ENCODE measurements around the gene SEZ6L2.
"Not testable (repeated sequence)": the region's sequence is repeated elsewhere in the genome, so short reads cannot be mapped to it uniquely, and the experiment has no call there.

The SEZ6L2 gene

DNA sequence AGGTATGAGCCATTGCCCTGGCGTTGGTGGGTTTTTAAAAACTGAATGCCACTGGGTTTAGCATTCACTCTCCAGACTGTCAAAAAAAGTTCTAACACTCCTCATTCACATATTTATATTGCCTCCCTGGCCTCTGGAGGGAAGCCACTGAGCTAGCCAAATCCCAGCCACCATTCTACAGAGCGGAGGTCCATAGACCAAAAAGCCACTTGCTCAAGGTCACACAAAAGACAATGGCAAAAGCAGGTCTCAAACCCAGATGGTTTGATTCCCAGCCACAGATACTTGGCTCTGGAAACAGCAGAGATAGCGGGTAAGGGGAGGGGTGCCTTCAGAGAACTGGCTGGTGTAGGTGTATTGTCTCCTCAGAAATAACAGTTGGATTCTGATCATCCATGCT lies 18.3 kb downstream of the SEZ6L2 start:
- DNase-seq: no peak

DNA sequence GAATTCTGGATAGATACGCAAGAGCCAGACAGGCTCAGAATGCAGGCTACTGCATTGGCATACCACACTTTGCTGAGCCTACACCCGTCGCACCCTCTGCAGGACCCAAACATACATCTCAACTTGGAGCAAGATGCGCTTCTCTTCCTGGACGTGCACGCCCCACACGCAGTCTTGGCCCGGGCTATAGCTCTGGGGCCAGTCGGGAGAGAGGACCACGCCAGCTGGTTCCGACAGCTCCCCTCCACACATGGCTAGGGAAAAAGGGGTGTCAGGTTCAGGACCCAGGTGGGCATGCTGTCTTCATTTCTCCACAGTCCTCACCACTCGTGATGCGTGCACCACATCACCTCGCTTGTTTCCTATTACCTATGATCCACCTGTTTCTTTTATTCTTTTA lies 21.2 kb downstream of the SEZ6L2 start:
- no peak for DNase-seq

DNA sequence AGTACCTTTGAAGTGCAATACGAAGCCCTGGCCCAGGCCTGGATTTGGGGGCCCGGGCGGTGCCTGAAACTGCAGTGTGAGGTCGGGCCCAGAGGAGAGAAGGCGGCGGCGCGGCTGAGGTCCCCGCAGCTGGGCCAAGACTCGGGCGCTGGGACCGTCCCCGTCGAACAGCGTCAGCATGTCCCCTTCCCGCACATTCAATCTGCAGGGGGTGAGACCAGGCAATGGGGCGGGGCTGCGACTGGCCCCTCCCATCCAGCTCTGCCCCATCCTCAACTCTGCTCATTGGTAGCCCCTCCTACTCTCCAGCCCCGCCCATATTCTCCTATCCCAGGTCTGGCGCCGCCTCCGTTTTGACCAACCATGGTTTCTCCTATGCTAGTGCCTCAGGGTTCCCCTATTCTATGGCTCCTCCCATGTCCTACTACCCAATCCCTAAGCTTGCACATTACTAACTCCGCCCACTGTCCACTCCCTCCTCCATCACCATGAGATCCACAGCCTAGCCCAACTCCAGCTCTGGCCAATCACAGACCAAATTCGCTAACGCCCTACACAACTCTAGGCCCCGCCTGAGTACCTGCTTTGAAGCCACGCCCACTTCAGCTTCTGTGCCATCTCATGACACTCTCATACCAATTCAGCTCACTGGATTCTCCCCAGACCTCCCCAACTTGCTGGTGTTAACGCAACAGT lies 21.9 kb downstream of the SEZ6L2 start:
- DNase-seq: no peak

GRCh38 chr16:29876594-29877249 lies 22.6 kb downstream of the SEZ6L2 start:
- no peak for DNase-seq

GRCh38 chr16:29876217-29876593 lies 23.1 kb downstream of the SEZ6L2 start:
- DNase-seq: no peak

DNA sequence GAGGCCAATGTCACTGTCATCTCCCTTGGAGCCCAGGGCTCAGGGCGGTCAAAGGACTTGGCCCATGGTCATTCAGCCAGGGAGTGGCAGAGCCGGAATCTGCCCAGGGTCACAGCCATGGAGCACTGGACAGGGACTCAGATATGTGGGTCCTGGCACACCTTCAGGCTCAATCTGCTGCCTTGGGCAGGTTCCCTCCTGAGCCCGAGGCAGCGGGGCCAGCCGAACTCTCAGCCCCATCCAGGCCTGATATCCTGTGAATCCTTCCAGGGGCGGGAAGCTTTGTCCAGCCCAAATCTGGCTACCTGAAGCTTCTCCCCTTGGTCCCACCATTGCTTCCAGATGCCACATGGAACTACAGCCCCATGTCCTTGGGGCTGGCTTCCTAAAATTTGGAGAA lies 24.1 kb downstream of the SEZ6L2 start:
- no peak for DNase-seq

DNA sequence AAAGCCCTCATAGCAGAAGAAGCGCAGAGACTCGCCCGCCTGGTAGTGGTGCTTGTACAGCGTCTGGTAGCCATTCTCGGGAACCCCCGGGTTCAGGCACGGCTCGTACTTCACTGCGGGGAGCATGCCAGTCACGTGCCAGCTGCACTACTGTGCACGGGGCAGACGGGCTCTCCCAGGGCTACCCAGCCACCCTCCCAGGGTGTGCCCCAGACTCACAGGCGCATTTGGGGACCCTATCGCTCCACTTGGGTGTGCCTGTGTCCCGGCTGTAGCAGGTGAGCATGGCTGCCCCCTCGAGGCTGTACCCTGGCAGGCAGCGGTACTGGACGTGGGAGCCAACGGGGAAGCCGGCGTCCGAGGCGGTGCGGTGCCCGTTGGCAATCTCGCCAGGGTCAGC lies 26.0 kb downstream of the SEZ6L2 start:
- no peak for DNase-seq

DNA sequence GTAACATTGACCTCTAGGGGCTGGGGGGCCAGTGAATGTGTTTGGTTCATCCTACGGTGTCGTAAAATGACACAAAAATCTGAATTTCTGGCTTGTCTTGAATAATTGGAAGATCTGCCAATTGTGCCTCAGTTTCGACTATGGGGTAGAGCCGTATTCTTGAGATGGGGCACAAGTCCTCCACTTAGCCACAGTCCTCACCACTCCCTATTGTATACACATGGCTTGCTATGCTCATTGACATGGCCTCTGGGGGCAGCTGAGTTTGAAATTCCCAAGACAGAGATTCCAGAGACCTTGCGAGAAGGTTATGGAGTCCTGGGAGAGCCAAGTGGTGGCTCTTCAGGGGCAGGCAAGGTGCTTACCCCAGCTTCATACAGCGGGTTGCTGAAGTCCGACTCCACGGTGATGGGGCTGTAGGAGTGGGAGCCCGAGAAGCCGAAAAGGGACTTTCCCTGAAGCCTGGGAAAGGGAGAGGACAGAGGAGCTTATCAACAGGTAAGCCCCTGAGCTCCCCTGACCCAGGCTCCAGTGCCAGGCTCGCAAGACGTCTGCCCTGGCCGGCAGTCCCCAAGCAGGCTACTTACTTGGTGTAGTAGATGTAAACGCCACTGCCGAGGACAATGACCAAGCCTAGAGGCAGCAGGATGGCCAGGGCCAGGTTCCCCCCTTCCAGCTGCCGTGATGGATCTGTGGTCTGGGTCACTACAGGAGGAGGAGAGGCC lies 27.4 kb downstream of the SEZ6L2 start:
- DNase-seq: no peak

DNA sequence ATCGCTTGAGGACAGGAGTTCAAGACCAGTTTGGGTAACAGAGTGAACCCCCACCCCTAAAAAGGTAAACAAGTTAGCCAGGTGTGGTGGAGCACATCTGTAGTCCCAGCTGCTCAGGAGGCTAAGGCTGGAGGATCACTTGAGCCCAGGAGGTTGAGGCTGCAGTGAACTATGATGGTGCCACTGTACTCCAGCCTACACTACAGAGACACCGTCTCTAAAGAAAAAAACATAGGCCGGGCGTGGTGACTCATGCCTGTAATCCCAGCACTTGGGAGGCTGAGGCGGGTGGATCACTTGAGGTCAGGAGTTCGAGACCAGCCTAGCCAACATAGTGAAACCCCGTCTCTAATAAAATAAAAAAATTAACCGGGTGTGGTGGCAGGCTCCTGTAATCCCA lies 30.3 kb downstream of the SEZ6L2 start:
- not testable (repeated sequence) for DNase-seq

GRCh38 chr16:29868396-29869009 lies 30.8 kb downstream of the SEZ6L2 start:
- DNase-seq: no peak

- no peak for DNase-seq
These were observed 35.1 kb downstream of the SEZ6L2 start for GRCh38 chr16:29864205-29864604.

DNA sequence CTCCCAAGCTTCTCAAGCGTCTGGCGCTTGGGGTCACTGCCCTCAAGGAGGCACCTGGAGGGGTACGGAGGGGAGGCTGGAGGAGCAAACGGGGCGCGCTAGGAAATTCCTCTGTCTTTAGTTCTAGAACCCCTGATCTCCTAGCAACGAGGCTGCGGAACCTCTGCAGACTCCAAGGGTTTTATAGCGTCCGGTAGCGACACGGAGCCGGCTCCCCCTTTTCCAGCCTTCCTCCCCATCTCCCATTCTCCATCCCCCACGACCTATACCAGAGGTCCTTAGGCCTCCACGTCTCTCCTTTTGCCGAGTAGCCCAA lies 35.7 kb downstream of the SEZ6L2 start:
- no peak for DNase-seq

DNA sequence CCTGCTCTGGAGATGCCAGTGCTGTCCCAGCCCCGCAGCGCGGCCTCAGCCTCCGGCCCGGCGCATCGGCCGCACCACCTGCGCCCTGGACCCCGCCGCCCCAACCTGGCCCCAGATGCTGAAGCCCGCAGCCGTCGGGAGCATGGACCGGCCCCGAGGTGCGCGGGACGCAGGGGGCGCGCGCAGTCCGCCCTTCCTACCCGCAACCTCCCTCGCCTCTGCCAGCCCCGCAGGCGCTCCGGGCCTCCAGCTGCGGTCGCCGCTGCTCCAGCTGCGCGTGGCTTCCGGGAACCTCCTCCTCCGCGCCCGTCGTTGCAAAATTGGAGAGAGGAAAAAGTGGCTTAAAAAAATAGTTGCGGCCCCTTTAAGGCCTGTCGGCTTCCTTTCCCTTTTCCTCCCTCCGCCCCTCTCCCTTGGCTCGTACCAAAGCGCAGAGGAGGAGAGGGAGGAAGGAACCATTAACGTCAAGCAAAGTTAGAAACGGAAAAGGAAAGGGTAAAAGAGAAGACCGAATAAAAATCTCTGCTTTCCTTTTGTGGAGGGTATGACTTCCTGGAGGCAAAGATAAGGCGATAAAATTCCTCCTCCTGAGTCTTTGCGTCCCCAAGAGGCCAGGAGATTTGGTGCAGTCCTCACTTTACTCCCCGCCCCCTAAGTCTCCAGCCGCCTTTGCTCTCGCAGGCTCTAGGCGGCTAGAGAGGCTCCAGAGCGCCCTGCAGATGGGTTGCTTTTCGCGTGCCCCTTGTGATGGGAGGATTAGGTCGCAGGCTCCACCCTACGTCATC lies 36.3 kb downstream of the SEZ6L2 start, which contains the start of gene CDIPT:
Gene CDIPT, minus strand, starts transcription at position 343 of the 785 bp plus-strand sequence. CDS start 369 bp downstream, outside the sequence.
- peak; percentile 82 to 89 for DNase-seq

DNA sequence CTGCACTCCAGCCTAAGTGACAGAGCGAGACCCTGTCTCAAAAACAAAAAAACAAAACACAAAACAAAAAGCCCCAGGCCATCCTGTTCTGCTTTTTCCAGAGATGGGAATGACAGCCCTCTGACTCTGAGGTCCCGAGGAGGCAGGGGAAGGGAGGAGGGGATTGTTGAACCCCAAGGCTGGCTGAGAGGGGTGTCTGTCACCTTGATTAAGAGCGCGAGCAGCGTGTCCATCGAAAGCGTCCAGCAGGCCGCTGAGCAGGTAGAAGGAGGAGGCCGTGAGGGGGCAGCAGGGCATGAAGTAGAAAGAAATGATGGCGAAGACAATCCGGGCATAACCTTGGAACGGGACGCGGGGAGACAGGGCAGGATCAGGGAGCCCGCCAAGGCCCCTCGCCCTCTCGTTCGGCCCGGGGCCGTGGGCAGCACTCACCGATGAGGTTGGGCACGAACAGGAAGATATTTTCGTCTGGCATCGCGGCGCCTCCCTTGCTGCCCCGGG lies 36.9 kb downstream of the SEZ6L2 start:
- DNase-seq: no peak

GRCh38 chr16:29860218-29860617 lies 39.1 kb downstream of the SEZ6L2 start:
- no peak for DNase-seq

DNA sequence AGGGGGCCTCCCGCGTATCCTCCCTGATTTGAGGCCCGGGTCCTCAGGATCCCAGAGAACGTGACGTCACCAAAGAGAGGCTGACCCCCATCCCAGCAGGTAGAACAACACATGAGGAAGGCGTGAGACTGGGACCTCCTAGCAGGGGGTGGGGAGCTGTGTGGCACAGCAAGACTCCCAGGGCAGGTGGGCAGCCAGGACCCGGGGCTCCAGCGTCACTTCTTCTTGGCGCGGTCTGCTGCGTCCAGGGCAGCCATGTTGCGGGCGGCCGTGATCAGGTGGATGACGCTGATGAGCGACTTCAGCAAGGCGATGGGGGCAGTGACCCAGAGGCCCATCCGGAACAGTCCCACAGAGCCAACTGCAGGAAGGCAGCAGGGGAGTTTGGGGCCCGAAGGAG lies 40.4 kb downstream of the SEZ6L2 start:
- no peak for DNase-seq

DNA sequence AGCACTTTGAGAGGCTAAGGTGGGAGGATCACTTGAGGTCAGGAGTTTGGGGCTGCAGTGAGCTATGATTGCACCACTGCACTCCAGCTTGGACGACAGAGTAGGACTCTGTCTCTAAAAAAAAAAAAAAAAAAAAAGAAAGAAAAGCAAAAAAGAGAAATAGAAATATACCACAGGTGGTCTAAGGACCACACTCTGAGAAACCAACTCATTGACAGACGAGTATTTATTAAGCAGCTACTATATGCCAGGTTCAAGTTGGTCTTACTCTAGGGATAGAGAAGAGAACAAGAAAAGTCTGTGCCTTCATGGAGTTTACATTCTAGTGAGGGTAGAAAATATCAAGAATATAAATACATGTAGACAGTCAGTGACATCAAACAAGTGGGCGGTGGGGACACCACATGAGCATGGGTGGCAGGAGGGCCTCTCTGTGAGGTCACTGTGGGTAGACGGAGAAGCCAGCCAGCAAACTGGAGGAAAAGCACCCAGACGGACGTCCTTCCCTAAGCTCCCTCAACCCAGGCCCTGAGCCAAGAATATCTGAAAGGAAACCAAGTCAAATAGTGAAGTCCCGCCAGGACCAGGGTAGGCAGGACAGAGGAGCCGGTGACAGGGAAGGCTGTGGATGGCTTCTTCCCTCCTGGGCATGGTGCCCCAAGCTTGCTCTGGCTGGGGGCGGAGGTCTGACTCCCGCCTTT lies 41.1 kb downstream of the SEZ6L2 start:
- no peak for DNase-seq

DNA sequence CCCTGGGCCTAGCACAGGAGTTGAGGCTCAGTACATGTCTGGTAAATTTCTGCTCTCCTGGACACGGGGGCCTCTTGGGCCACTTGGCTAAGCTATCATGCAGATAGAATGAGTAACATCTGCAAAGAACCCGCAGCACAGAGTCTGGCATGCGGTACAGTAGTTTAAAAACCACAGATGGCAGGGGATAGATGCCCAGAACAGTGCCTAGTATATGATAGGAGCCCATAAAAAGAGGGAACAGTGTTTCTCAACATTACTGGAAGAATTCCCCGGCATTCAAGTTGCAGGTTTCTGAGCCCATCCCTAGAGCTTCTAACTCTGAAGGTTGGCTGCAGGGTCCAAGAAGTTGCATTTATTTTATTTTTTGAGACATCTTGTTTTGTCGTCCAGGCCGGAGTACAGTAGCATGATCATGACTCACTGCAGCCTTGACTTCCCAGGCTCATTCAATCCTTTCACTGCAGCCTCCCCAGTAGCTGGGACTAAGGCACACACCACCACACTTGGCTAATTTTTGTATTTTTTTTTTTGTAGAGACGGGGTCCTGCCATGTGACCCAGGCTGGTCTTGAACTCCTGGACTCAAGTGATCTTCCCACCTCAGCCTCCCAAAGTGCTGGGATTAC lies 42.1 kb downstream of the SEZ6L2 start:
- no peak for DNase-seq

- DNase-seq: no peak
These were observed 44.7 kb downstream of the SEZ6L2 start for GRCh38 chr16:29854520-29855100.

DNA sequence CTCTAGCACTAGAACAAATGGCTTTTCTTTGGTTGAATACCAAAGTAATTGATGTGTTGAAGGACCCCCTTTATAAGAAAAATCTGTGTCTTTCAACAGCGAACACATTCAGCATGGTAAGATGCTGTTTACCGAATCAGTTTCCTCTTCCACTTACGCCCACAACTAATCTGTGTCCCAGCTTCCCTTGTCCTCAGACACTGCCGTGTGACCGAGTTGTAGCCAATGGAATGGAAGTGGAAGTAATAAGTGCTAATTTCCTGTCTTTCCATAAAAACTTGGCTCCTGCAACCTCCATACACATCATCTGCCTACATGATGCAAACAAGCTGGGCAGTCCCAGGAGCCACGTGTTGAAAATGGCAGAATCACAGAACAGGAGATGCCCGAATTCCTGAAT lies 46.7 kb downstream of the SEZ6L2 start:
- no peak for DNase-seq

DNA sequence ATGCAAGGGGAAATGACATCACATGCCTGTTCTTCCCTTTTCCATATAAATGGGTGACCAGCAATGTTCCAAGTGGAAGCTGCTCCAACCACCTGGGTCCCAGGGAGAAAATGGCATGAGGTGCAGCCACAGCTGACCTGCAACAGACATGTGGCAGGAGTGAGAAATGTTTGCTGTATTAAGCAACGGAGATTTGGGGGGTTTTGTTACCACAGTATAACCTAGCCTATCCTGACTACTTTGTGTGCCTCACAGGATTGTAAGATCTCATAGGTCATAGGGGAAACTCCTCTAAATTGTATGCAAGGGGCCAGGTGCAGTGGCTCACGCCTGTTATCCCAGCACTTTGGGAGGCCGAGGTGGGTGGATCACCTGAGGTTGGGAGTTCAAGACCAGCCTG lies 48.4 kb downstream of the SEZ6L2 start:
- DNase-seq: no peak

All from Kasumi-1 (cell line).